Nephron progenitor cell (in vitro differentiated cells): ENCODE results near the gene KCTD7.
"Not testable (repeated sequence)": the region's sequence is repeated elsewhere in the genome, so short reads cannot be mapped to it uniquely, and the experiment has no call there.

ENCODE experiments used
- DNase-seq: peaks from one replicate; pipeline ENCODE4 v3.0.0; 2021
- H3K27ac Mint-ChIP-seq: 2 replicates; pipeline ENCODE4 v1.8.0; 2021; ENCODE audit warnings: mild to moderate bottlenecking, moderate library complexity, mixed read lengths
- H3K27me3 Mint-ChIP-seq: 2 replicates; pipeline ENCODE4 v1.8.0; 2021; ENCODE audit warnings: mild to moderate bottlenecking, low read depth, mixed read lengths; ENCODE audit not compliant: poor library complexity
- H3K36me3 Mint-ChIP-seq: 2 replicates; pipeline ENCODE4 v1.8.0; 2021; ENCODE audit warnings: low read depth, mixed read lengths
- H3K4me1 Mint-ChIP-seq: 2 replicates; pipeline ENCODE4 v1.8.0; 2021; ENCODE audit warnings: mixed read lengths
- H3K4me3 Mint-ChIP-seq: 2 replicates; pipeline ENCODE4 v1.8.0; 2021; ENCODE audit warnings: mild to moderate bottlenecking, moderate library complexity, mixed read lengths
- H3K9me3 Mint-ChIP-seq: 2 replicates; pipeline ENCODE4 v1.8.0; 2021; ENCODE audit warnings: mild to moderate bottlenecking, moderate library complexity, mixed read lengths
- CTCF ChIP-seq: fragments of 200-600 bp; sonication (generic); IDR thresholded peaks from 2 replicates; pipeline ENCODE4 v1.5.0; 2021; ENCODE audit warnings: antibody characterized with exemption

KCTD7 gene

GRCh38 chr7:66628361-66629221, at the start of gene KCTD7:
KCTD7 (plus strand) TSS chr7:66628881; CDS start chr7:66629065, 184 bp downstream.
- Mint-ChIP-seq H3K27me3 (peaks cover 8% of the 10 kb centered on the region), H3K4me3 (peak within 1 kb of the TSS; percentile 91), H3K27ac (peak within 1 kb of the TSS; percentile 88), H3K36me3 (peaks cover 21% of the 10 kb centered on the region), H3K4me1 (peaks cover 17% of the 10 kb centered on the region), H3K9me3 (peaks cover 6% of the 10 kb centered on the region)
- peak; percentile 97 for DNase-seq
- no peak for TF ChIP-seq CTCF

GRCh38 chr7:66580380-66580779, 48.3 kb upstream of the KCTD7 start:
- H3K4me3 Mint-ChIP-seq, H3K27ac Mint-ChIP-seq, H3K9me3 Mint-ChIP-seq, H3K27me3 Mint-ChIP-seq, DNase-seq, H3K4me1 Mint-ChIP-seq: not testable (repeated sequence)
- H3K36me3 Mint-ChIP-seq = peaks cover 52% of the 10 kb centered on the region

- H3K4me3 Mint-ChIP-seq, H3K27me3 Mint-ChIP-seq: not testable (repeated sequence)
- peak overlapping the region; percentile 58 for H3K27ac Mint-ChIP-seq
Measured at GRCh38 chr7:66582816-66583489, 45.7 kb upstream of the KCTD7 start.

GRCh38 chr7:66583490-66584110, 45.1 kb upstream of the KCTD7 start:
- peaks cover under 1% of the 10 kb centered on the region for H3K4me1 Mint-ChIP-seq
- peaks cover 46% of the 10 kb centered on the region for H3K36me3 Mint-ChIP-seq
- no peak for DNase-seq
- TF ChIP-seq CTCF = no peak
- no peaks in the 10 kb centered on the region for H3K9me3 Mint-ChIP-seq
- no peak overlapping the region for H3K4me3 Mint-ChIP-seq
- H3K27me3 Mint-ChIP-seq = no peaks in the 10 kb centered on the region
- no peak overlapping the region for H3K27ac Mint-ChIP-seq

More at GRCh38 chr7:66582816-66583489, 45.7 kb upstream of the KCTD7 start:
- not testable (repeated sequence) for H3K4me1 Mint-ChIP-seq, H3K9me3 Mint-ChIP-seq, DNase-seq
- H3K36me3 Mint-ChIP-seq = peaks cover 52% of the 10 kb centered on the region

- Mint-ChIP-seq H3K36me3 (peaks cover 44% of the 10 kb centered on the region), H3K4me3 (no peak overlapping the region), H3K9me3 (no peaks in the 10 kb centered on the region), H3K27ac (peak overlapping the region; percentile 85), H3K27me3 (no peaks in the 10 kb centered on the region), H3K4me1 (peaks cover 18% of the 10 kb centered on the region)
- no peak for TF ChIP-seq CTCF
- no peak for DNase-seq
Measured at GRCh38 chr7:66586181-66586580, 42.5 kb upstream of the KCTD7 start.

GRCh38 chr7:66588226-66588625, 40.5 kb upstream of the KCTD7 start:
- Mint-ChIP-seq H3K36me3 (peaks cover 29% of the 10 kb centered on the region), H3K4me1 (peaks cover 31% of the 10 kb centered on the region)
- not testable (repeated sequence) for H3K27ac Mint-ChIP-seq, H3K27me3 Mint-ChIP-seq, DNase-seq, H3K9me3 Mint-ChIP-seq, H3K4me3 Mint-ChIP-seq

- Mint-ChIP-seq H3K27ac (peak overlapping the region; percentile 52), H3K4me1 (peaks cover 31% of the 10 kb centered on the region)
- H3K27me3 Mint-ChIP-seq = not testable (repeated sequence)
Measured at GRCh38 chr7:66588856-66589570, 39.7 kb upstream of the KCTD7 start.

GRCh38 chr7:66590302-66591057, 38.2 kb upstream of the KCTD7 start:
- Mint-ChIP-seq H3K4me1 (peaks cover 31% of the 10 kb centered on the region), H3K9me3 (peaks cover 23% of the 10 kb centered on the region), H3K27ac (peak overlapping the region; percentile 89)

More at GRCh38 chr7:66588856-66589570, 39.7 kb upstream of the KCTD7 start:
- not testable (repeated sequence) for H3K9me3 Mint-ChIP-seq, DNase-seq, H3K4me3 Mint-ChIP-seq
- H3K36me3 Mint-ChIP-seq = peaks cover 23% of the 10 kb centered on the region

GRCh38 chr7:66591058-66591798, 37.5 kb upstream of the KCTD7 start:
- Mint-ChIP-seq H3K9me3 (peaks cover 27% of the 10 kb centered on the region), H3K4me1 (peaks cover 31% of the 10 kb centered on the region), H3K27ac (peak overlapping the region; percentile 89), H3K4me3 (peak overlapping the region; percentile 92), H3K36me3 (peaks cover 15% of the 10 kb centered on the region)
- not testable (repeated sequence) for H3K27me3 Mint-ChIP-seq, DNase-seq

More at GRCh38 chr7:66590302-66591057, 38.2 kb upstream of the KCTD7 start:
- H3K27me3 Mint-ChIP-seq, DNase-seq: not testable (repeated sequence)
- H3K4me3 Mint-ChIP-seq = peak overlapping the region; percentile 92
- peaks cover 15% of the 10 kb centered on the region for H3K36me3 Mint-ChIP-seq
